ENCODE results near the gene CTIF. TPM values are rescaled to one million over a fixed set of nuclear protein-coding genes. Genes with fewer than 3 reads are reported as not detected.

Gene CTIF
- total RNA-seq, 1 donor from 2014 or later: 60.0 TPM

GRCh38 chr18:48707636-48708296, 168.9 kb downstream of the CTIF start:
- H3K4me3 ChIP-seq: no peak overlapping the region
- no peaks in the 10 kb centered on the region for H3K9me3 ChIP-seq (replicated peaks)
- H3K36me3 ChIP-seq: no peaks in the 10 kb centered on the region
- H3K4me1 ChIP-seq: peaks cover 50% of the 10 kb centered on the region
- H3K27me3 ChIP-seq (ENCODE audit: low read depth): no peaks in the 10 kb centered on the region
- DNase-seq: no peak
- no peak overlapping the region for H3K27ac ChIP-seq (replicated peaks)
- TF ChIP-seq, protein P1, sequence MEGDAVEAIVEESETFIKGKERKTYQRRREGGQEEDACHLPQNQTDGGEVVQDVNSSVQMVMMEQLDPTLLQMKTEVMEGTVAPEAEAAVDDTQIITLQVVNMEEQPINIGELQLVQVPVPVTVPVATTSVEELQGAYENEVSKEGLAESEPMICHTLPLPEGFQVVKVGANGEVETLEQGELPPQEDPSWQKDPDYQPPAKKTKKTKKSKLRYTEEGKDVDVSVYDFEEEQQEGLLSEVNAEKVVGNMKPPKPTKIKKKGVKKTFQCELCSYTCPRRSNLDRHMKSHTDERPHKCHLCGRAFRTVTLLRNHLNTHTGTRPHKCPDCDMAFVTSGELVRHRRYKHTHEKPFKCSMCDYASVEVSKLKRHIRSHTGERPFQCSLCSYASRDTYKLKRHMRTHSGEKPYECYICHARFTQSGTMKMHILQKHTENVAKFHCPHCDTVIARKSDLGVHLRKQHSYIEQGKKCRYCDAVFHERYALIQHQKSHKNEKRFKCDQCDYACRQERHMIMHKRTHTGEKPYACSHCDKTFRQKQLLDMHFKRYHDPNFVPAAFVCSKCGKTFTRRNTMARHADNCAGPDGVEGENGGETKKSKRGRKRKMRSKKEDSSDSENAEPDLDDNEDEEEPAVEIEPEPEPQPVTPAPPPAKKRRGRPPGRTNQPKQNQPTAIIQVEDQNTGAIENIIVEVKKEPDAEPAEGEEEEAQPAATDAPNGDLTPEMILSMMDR (IDR thresholded peaks at IDR 0.05; ENCODE audit: borderline replicate concordance): no peak
- intact Hi-C loops (cut with micrococcal nuclease): no loop called here

GRCh38 chr18:48708807-48709206, 170.0 kb downstream of the CTIF start:
- peak overlapping the region; percentile 82 for H3K27ac ChIP-seq (replicated peaks)
- no peaks in the 10 kb centered on the region for H3K27me3 ChIP-seq (ENCODE audit: low read depth)
- intact Hi-C loops (cut with micrococcal nuclease): no loop called here
- no peak for DNase-seq
- TF ChIP-seq, protein P1 (IDR thresholded peaks at IDR 0.05; ENCODE audit: borderline replicate concordance): no peak
- H3K9me3 ChIP-seq (replicated peaks): no peaks in the 10 kb centered on the region
- H3K4me3 ChIP-seq: no peak overlapping the region
- H3K4me1 ChIP-seq: peaks cover 56% of the 10 kb centered on the region
- no peaks in the 10 kb centered on the region for H3K36me3 ChIP-seq

- H3K4me1 ChIP-seq: peaks cover 63% of the 10 kb centered on the region
- intact Hi-C loops (cut with micrococcal nuclease): no loop called here
- H3K4me3 ChIP-seq: no peak overlapping the region
- peak overlapping the region; percentile 82 for H3K27ac ChIP-seq (replicated peaks)
- H3K9me3 ChIP-seq (replicated peaks): no peaks in the 10 kb centered on the region
- H3K36me3 ChIP-seq: no peaks in the 10 kb centered on the region
- H3K27me3 ChIP-seq (ENCODE audit: low read depth): no peaks in the 10 kb centered on the region
- peak; percentile 42 for DNase-seq
- TF ChIP-seq, protein P1 (IDR thresholded peaks at IDR 0.05; ENCODE audit: borderline replicate concordance): peak; percentile 24
Observed at GRCh38 chr18:48709371-48710062, 170.7 kb downstream of the CTIF start.

DNA sequence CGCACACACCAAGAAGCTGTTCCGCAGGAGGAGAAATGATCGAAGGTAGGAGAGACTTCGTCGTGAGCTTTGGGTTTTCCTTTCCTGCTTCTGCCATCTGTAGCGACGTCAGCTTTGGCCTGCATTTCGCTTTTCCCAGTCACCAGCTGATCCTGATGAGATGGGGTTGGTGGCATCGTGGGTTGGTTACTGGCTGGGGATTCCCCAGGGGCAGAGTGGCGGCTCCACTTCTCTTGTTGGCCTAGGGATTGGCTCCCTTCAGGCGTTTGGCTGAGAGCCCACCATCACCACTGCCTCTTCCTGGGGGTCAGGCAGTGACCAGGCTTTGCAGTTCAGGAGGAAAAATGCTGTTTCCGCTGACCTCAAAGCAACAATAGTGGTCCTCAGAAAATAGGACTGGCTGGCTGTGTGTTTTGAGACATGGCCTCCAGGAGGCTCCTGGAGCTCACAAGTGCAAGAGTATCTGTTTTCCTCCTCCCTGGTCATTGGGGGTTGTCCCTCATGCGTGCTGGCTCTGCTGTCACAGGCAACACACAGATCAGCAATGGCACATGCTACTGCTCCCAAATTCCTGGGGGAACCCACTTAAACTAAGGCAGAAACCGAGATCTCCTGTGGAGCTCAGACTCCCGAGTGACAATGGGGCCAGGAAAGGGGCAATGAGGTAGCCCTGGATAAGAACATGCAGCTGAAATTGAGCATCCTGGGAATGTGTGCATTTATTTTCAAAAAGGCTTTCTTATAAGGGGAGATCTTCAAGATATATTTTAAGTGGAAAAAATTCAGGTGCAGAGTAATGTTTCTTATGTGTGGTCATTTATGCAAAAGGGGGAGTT, 173.0 kb downstream of the CTIF start:
- H3K27ac ChIP-seq (replicated peaks): peak overlapping the region; percentile 82
- intact Hi-C loops (cut with micrococcal nuclease): loop anchor here (2.0 kb wide), 1 partner anchor 69 kb away; no protein-coding TSS in a partner anchor
- H3K4me3 ChIP-seq: no peak overlapping the region
- H3K9me3 ChIP-seq (replicated peaks): no peaks in the 10 kb centered on the region
- H3K27me3 ChIP-seq (ENCODE audit: low read depth): no peaks in the 10 kb centered on the region
- TF ChIP-seq, protein P1 (IDR thresholded peaks at IDR 0.05; ENCODE audit: borderline replicate concordance): peak; percentile 71
- peaks cover 79% of the 10 kb centered on the region for H3K4me1 ChIP-seq
- DNase-seq: no peak
- no peaks in the 10 kb centered on the region for H3K36me3 ChIP-seq

GRCh38 chr18:48713309-48713708, 174.5 kb downstream of the CTIF start:
- TF ChIP-seq, protein P1 (IDR thresholded peaks at IDR 0.05; ENCODE audit: borderline replicate concordance): no peak
- Histone ChIP-seq H3K4me1 (peaks cover 75% of the 10 kb centered on the region), H3K4me3 (no peak overlapping the region), H3K36me3 (peaks cover 2% of the 10 kb centered on the region), H3K9me3 (replicated peaks) (no peaks in the 10 kb centered on the region), H3K27me3 (ENCODE audit: low read depth) (no peaks in the 10 kb centered on the region), H3K27ac (replicated peaks) (peak overlapping the region; percentile 82)
- peak; percentile 61 for DNase-seq
- intact Hi-C loops (cut with micrococcal nuclease): loop anchor here (2.0 kb wide), 1 partner anchor 67 kb away; no protein-coding TSS in a partner anchor

All from left ventricle myocardium inferior (tissue), 1 donor.